Measurements from ENCODE around the gene GPANK1.
"Not testable (repeated sequence)": the region's sequence is repeated elsewhere in the genome, so short reads cannot be mapped to it uniquely, and the experiment has no call there.

Gene GPANK1

DNA sequence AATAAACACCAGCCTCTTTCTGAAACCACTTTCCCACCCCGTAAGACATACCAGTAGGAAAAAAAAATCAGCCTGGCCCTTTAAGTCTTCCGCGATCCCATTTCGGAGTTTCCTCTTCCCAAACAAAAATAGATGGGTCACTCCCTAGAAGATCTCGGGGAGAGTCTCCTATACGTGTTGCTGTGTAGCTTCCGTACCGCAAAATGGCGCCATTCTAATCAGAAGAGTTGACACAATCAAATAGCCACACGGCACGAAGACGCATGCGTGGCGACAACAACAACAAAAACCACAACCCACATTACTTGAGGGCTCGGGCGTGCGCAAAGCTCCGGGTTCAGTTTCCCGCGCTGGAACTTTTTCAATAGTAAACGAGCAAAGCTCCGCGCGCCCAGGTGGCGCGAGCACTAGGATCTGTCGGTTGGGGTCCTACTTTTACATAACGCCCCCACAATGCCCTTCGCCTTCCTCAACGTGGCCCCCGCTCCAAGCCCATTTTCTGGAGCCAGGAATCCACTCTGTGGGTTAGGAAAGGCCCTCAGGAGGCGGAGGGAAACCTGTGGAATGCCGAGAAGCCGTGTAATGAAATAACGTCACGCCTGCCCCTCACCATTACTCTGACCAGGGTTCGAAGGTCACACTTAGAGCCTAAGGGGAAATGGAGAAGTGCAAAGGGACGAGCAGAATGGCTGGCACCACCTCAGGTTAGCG, at the start of gene GPANK1:
Gene GPANK1, minus strand, starts transcription at position 208 of the 711 bp plus-strand sequence. CDS start 519 bp downstream, outside the sequence.
- TF ChIP-seq JUND (IDR thresholded peaks at IDR 0.05; ENCODE audit: low read depth) = no peak
- in situ Hi-C loops (cut with HindIII; ENCODE audit: low pct_unique_long_range_greater_than_20kb, low sequenced_read_pairs) = no loop called here
- peak; percentile 71 to 92 for DNase-seq (ENCODE audit: low read depth in 1 of 2, low spot score in 1 of 2)

GRCh38 chr6:31713991-31714684, 49.3 kb upstream of the GPANK1 start:
- no peak for TF ChIP-seq JUND (IDR thresholded peaks at IDR 0.05; ENCODE audit: low read depth)
- in situ Hi-C loops (cut with HindIII; ENCODE audit: low pct_unique_long_range_greater_than_20kb, low sequenced_read_pairs) = no loop called here
- DNase-seq (ENCODE audit: low read depth in 1 of 2, low spot score in 1 of 2) = no peak

GRCh38 chr6:31713465-31713864, 48.7 kb upstream of the GPANK1 start:
- in situ Hi-C loops (cut with HindIII; ENCODE audit: low pct_unique_long_range_greater_than_20kb, low sequenced_read_pairs) = no loop called here
- TF ChIP-seq JUND (IDR thresholded peaks at IDR 0.05; ENCODE audit: low read depth) = no peak
- no peak for DNase-seq (ENCODE audit: low read depth in 1 of 2, low spot score in 1 of 2)

DNA sequence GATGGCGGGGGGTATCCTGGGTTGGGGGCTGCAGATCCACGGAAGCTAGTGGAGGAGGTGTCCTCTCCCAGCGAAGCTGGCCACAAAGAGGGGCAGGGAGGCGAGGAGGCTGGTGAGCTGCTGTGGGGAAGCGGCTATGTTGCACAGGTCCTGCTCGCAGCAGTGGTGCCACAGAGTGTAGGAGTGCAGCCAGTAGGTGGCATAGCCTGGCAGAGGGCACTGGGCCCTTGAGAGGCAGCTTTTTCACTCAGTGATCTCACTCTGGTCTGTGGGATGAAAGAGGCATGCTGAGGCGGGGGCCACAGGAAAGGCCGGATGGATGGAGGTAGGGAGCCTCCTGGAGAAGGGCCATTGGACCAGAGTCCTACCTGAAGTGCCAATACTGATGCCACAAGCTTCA, 47.5 kb upstream of the GPANK1 start:
- peak; percentile 83 for DNase-seq (ENCODE audit: low read depth in 1 of 2, low spot score in 1 of 2)
- in situ Hi-C loops (cut with HindIII; ENCODE audit: low pct_unique_long_range_greater_than_20kb, low sequenced_read_pairs) = no loop called here
- no peak for TF ChIP-seq JUND (IDR thresholded peaks at IDR 0.05; ENCODE audit: low read depth)

DNA sequence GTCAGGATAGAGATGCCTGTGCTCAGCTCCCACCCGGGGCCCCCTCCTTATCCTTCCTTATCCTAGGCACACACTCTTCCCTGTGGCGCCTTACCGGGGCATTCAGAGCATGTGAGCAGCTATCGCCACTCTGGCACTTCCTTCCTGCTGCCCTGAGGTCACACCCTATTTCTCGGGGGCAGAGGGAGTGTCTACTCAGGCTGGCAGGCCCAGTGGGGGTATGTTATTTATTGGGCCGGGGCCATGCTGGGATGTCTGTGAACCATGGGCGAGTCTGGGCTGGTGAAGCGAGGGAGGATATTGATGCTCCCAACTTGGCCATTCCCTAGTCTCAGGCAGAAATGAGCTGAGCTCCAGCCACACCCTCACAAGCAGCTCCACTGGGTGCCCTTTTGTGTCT, 46.4 kb upstream of the GPANK1 start:
- in situ Hi-C loops (cut with HindIII; ENCODE audit: low pct_unique_long_range_greater_than_20kb, low sequenced_read_pairs) = no loop called here
- no peak for DNase-seq (ENCODE audit: low read depth in 1 of 2, low spot score in 1 of 2)
- TF ChIP-seq JUND (IDR thresholded peaks at IDR 0.05; ENCODE audit: low read depth) = no peak

DNA sequence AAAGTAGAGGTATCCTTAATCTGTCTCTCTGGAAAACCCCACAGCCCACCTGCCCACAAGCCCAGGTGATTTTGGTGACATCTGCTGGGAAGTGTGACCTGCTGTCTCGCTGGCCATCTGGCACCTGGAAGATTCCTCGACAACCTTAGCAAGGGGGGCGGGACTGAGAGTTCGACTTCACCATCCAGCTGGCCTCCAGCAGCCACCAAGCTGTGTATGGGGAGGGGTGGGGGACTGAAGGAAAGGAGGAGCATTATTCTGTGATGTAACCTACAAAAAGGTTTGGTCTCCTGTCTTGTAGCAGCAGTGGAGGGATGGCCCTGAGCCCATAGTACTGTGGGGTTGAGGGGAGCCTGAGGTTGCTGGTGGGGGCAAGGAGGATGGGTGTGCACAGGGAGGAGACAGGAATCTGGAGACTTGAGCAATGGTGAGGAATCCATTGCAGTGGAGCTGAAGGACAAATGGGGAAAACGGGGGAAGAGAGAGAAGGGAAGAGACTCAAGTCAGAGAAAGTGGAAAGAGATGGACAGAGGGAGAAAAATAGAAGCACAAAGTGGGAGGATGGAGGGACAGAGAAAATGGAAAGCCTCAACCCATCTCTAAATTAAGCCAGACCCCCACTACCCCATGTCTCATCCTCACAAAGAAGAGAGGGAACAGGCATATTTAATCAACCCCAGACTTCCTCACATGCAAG, 45.9 kb upstream of the GPANK1 start:
- in situ Hi-C loops (cut with HindIII; ENCODE audit: low pct_unique_long_range_greater_than_20kb, low sequenced_read_pairs) = no loop called here
- DNase-seq (ENCODE audit: low read depth in 1 of 2, low spot score in 1 of 2) = no peak
- no peak for TF ChIP-seq JUND (IDR thresholded peaks at IDR 0.05; ENCODE audit: low read depth)

GRCh38 chr6:31709157-31709556, 44.4 kb upstream of the GPANK1 start:
- in situ Hi-C loops (cut with HindIII; ENCODE audit: low pct_unique_long_range_greater_than_20kb, low sequenced_read_pairs); DNase-seq (ENCODE audit: low read depth in 1 of 2, low spot score in 1 of 2): not testable (repeated sequence)

GRCh38 chr6:31708224-31708623, 43.4 kb upstream of the GPANK1 start:
- TF ChIP-seq JUND (IDR thresholded peaks at IDR 0.05; ENCODE audit: low read depth) = no peak
- DNase-seq (ENCODE audit: low read depth in 1 of 2, low spot score in 1 of 2) = no peak
- in situ Hi-C loops (cut with HindIII; ENCODE audit: low pct_unique_long_range_greater_than_20kb, low sequenced_read_pairs) = no loop called here

DNA sequence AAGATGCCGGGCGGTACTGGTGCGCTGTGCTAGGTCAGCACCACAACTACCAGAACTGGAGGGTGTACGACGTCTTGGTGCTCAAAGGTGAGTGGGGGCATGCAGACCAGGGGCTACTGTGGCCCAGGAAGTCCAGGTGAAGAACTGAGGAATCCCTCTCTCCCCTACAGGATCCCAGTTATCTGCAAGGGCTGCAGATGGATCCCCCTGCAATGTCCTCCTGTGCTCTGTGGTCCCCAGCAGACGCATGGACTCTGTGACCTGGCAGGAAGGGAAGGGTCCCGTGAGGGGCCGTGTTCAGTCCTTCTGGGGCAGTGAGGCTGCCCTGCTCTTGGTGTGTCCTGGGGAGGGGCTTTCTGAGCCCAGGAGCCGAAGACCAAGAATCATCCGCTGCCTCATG, 42.9 kb upstream of the GPANK1 start:
- TF ChIP-seq JUND (IDR thresholded peaks at IDR 0.05; ENCODE audit: low read depth) = no peak
- in situ Hi-C loops (cut with HindIII; ENCODE audit: low pct_unique_long_range_greater_than_20kb, low sequenced_read_pairs) = no loop called here
- no peak for DNase-seq (ENCODE audit: low read depth in 1 of 2, low spot score in 1 of 2)

- TF ChIP-seq JUND (IDR thresholded peaks at IDR 0.05; ENCODE audit: low read depth) = no peak
- no peak for DNase-seq (ENCODE audit: low read depth in 1 of 2, low spot score in 1 of 2)
- in situ Hi-C loops (cut with HindIII; ENCODE audit: low pct_unique_long_range_greater_than_20kb, low sequenced_read_pairs) = no loop called here
Observed at GRCh38 chr6:31706599-31706998, 41.8 kb upstream of the GPANK1 start, which contains the start of gene LY6G6F. Gene LY6G6F (plus strand): TSS chr6:31706866. CDS start chr6:31706907, 41 bp downstream.

DNA sequence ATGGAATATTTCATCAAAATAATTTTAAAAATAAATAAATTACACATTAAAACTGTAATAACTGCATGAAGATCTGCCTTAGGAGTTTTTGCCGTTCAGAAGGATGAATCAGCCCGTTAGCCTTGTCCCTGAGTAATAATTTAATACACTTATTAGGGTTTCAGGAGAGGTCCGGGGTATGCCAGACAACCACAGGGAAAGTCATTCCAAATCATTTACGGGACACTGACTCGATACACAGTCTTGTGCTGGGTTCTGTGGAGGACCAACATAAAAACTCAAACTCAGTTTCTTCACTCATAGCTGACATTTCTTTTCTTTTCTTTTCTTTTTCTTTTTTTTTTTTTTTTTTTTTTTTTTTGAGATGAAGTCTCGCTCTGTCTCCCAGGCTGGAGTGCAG, 41.1 kb upstream of the GPANK1 start:
- no peak for DNase-seq (ENCODE audit: low read depth in 1 of 2, low spot score in 1 of 2)
- no peak for TF ChIP-seq JUND (IDR thresholded peaks at IDR 0.05; ENCODE audit: low read depth)
- in situ Hi-C loops (cut with HindIII; ENCODE audit: low pct_unique_long_range_greater_than_20kb, low sequenced_read_pairs) = no loop called here

DNA sequence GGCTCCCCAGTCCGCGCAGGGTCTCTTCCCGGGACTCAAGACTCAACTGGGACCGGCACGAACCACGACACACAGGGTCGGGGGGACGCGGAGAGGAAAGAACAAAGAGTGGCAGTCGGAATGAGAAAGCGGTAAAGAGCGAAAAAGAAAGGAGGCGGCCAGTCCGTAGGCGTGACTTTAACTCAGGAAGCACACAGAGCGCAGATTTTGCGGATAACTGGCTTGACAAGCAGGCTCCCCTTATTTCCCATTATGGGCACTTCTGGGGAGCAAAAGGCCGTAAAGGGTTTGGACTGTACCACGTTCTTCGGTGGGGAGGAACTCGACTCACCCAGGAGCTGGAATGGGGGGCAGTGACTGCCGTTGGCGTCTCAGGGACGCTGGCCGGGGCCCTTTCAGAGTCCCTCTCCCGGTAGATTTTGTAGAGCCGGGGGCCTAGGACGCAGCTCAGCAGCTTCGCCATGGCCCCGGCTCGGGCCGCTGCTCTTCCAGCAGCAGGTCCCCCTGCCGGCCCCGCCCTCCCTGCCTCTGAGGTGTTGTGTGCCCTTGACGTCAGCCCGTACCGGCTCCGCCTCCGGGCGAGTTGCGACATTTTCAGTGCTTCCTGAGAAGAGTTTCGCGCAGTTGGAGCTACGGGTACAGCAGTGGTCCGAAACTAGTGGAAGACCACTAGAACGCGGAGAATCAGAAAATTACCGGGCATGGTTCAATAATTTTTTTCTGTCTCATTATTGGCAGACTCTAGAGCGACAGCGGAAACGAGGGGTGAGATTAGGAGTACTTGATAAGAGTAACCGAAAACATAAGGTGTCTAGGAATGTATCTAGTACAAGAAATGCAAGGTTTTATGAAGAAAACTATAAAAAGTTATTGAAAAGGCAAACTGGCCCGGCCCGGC, 38.3 kb upstream of the GPANK1 start, which contains the start of gene ABHD16A:
Gene ABHD16A, minus strand, starts transcription at position 506 of the 898 bp plus-strand sequence. Its CDS starts 43 bp downstream, at position 463.
- no peak for TF ChIP-seq JUND (IDR thresholded peaks at IDR 0.05; ENCODE audit: low read depth)
- in situ Hi-C loops (cut with HindIII; ENCODE audit: low pct_unique_long_range_greater_than_20kb, low sequenced_read_pairs) = no loop called here
- peak; percentile 92 to 98 for DNase-seq (ENCODE audit: low read depth in 1 of 2, low spot score in 1 of 2)
